Measurements from ENCODE around the gene SPTSSA.
"Not testable (repeated sequence)": the region's sequence is repeated elsewhere in the genome, so short reads cannot be mapped to it uniquely, and the experiment has no call there.

Gene SPTSSA

GRCh38 chr14:34425095-34425851 is 36.8 kb downstream of the SPTSSA start:
- no peak for DNase-seq

GRCh38 chr14:34424488-34424887 is 37.6 kb downstream of the SPTSSA start:
- DNase-seq: no peak

GRCh38 chr14:34423445-34423844 is 38.6 kb downstream of the SPTSSA start:
- DNase-seq: no peak

GRCh38 chr14:34420547-34421150 is 41.4 kb downstream of the SPTSSA start:
- DNase-seq: no peak

GRCh38 chr14:34409721-34410120 is 52.3 kb downstream of the SPTSSA start:
- DNase-seq: no peak

GRCh38 chr14:34407951-34408350 is 54.1 kb downstream of the SPTSSA start:
- no peak for DNase-seq

- no peak for DNase-seq
Measured at GRCh38 chr14:34404416-34404815, 57.6 kb downstream of the SPTSSA start.

- DNase-seq: no peak
Measured at GRCh38 chr14:34403646-34404045, 58.4 kb downstream of the SPTSSA start.

GRCh38 chr14:34398024-34398423 is 64.0 kb downstream of the SPTSSA start:
- DNase-seq: no peak

GRCh38 chr14:34387974-34388516 is 74.0 kb downstream of the SPTSSA start:
- no peak for DNase-seq

GRCh38 chr14:34386865-34387485 is 75.1 kb downstream of the SPTSSA start:
- DNase-seq: no peak

- not testable (repeated sequence) for DNase-seq
Measured at GRCh38 chr14:34385881-34386280, 76.2 kb downstream of the SPTSSA start.

- no peak for DNase-seq
Measured at GRCh38 chr14:34383839-34384238, 78.2 kb downstream of the SPTSSA start.

Data from NCI-H2081 treated with DMSO at 0.1 percent for 48 hours (cell line).